ENCODE results near the gene PTPRE.

Gene PTPRE

DNA sequence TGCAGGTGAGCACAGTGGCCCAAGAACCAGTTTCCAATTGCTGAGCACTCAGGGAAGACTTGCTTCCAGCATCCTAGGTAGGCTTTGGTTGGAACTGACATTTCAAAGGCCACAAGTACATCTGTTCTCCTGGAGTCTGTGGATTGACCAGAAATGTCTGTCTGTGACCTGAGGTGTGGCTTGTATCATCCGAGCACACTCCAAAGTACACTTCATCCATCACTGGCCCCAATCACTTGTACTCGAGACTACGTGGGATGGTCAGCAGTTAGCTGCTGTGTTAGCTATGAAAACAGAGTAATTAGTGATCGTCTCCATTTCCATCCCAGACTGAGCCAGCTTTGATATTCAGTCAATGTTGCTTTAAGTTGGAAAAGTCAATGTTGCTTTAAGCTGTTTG is 174.3 kb downstream of the PTPRE start:
- no peak overlapping the region for H3K4me3 ChIP-seq (ENCODE audit: low read depth, low read length)
- in situ Hi-C loops (cut with HindIII; ENCODE audit: low sequenced_read_pairs) = no loop called here
- DNase-seq (ENCODE audit: low read depth) = no peak
- TF ChIP-seq, protein P1, sequence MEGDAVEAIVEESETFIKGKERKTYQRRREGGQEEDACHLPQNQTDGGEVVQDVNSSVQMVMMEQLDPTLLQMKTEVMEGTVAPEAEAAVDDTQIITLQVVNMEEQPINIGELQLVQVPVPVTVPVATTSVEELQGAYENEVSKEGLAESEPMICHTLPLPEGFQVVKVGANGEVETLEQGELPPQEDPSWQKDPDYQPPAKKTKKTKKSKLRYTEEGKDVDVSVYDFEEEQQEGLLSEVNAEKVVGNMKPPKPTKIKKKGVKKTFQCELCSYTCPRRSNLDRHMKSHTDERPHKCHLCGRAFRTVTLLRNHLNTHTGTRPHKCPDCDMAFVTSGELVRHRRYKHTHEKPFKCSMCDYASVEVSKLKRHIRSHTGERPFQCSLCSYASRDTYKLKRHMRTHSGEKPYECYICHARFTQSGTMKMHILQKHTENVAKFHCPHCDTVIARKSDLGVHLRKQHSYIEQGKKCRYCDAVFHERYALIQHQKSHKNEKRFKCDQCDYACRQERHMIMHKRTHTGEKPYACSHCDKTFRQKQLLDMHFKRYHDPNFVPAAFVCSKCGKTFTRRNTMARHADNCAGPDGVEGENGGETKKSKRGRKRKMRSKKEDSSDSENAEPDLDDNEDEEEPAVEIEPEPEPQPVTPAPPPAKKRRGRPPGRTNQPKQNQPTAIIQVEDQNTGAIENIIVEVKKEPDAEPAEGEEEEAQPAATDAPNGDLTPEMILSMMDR (IDR thresholded peaks at IDR 0.05; ENCODE audit: low read depth, low read length, missing control alignments) = no peak

DNA sequence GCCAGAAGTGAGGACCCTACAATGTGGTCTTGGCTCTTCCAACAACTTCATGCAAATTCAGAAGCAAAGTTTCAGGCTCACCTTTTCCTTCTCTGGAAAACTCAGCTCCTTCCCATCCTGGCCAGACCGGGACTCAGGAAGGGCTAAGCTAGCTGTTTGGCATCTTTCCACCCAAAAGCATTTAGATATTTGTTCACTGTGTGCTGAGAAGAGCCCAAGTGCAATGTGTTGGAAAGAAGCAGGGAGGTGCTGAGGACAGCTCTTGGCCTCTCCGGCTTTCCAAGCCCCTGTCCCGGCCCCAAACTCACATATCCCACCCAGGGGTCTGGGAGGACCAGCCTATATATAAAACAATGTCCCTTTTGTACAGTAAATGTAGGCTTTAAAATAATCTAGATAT is 174.8 kb downstream of the PTPRE start:
- TF ChIP-seq, protein P1 (IDR thresholded peaks at IDR 0.05; ENCODE audit: low read depth, low read length, missing control alignments) = no peak
- no peak for DNase-seq (ENCODE audit: low read depth)
- H3K4me3 ChIP-seq (ENCODE audit: low read depth, low read length) = no peak overlapping the region
- in situ Hi-C loops (cut with HindIII; ENCODE audit: low sequenced_read_pairs) = no loop called here

DNA sequence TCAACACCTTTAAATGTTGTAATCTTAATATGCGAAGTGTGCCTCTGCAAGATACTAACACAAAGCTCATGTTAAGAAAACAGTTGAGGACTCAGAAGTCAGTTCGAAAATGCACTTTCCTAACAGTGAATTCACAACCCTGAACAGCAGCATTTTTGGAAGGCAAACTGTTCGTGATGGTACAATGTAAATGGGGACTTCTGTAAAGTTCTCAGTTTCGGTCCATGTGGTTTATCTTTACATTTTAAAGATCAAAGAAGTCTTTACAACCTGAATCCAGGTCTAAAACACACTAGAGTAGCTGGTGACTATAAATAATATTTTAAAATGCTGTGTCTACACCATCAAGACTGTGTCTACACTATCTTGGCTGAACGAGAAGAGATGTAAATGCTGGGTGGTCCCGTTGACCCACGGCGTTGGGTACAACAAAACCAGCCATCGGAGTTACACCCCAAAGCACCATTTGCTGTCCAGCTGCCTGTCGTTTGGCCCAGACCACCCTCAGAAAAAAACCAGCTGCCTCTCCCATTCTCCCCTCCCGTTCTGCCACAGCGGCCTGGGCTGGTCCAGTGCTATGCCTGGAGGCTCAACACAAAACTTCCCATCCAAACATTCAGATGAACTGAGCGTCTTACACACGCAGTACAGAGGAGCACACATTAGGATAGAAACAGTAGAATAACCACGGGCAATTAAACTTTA is 176.4 kb downstream of the PTPRE start:
- TF ChIP-seq, protein P1 (IDR thresholded peaks at IDR 0.05; ENCODE audit: low read depth, low read length, missing control alignments) = no peak
- no peak for DNase-seq (ENCODE audit: low read depth)
- in situ Hi-C loops (cut with HindIII; ENCODE audit: low sequenced_read_pairs) = no loop called here
- H3K4me3 ChIP-seq (ENCODE audit: low read depth, low read length) = no peak overlapping the region

DNA sequence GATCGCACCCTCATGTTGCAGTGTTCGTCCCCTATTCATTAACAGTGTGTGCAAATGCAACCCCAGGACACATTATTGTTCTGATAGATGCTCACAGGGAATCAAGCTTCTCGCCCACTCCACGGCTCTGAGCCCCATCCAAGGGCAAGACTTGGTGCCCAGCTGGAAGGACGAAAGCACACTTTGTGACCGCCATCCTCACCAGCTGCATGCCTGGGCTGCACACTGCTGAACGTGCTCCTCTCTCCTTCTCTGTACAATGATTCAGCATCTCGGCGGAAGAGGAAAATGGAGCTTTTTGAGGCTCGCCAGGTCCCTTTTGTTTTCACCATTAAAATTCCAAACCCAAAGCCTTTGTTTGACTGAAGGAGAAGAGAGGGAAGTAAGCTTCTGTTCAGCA is 177.5 kb downstream of the PTPRE start:
- TF ChIP-seq, protein P1 (IDR thresholded peaks at IDR 0.05; ENCODE audit: low read depth, low read length, missing control alignments) = no peak
- DNase-seq (ENCODE audit: low read depth) = no peak
- no peak overlapping the region for H3K4me3 ChIP-seq (ENCODE audit: low read depth, low read length)
- in situ Hi-C loops (cut with HindIII; ENCODE audit: low sequenced_read_pairs) = no loop called here

DNA sequence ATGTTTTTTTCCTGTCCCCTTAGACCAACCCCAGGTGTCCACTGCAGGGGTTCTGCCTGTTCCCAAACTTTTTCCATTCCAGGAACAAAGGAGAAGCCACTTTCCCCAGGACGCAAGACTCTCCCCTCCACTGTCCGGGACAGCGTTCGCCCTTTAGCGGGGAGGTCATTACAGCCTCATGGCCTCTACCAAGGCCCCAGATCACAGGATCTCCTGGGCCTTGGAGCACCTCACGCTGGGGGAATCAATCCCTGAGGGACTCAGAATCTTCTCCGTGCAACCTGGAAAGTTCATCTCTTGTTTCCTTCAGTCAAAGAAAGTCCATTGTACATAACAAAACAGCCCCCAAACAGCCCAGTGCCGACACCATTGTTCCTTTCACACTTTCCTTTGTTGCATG is 178.1 kb downstream of the PTPRE start:
- H3K4me3 ChIP-seq (ENCODE audit: low read depth, low read length) = no peak overlapping the region
- TF ChIP-seq, protein P1 (IDR thresholded peaks at IDR 0.05; ENCODE audit: low read depth, low read length, missing control alignments) = no peak
- in situ Hi-C loops (cut with HindIII; ENCODE audit: low sequenced_read_pairs) = no loop called here
- no peak for DNase-seq (ENCODE audit: low read depth)

DNA sequence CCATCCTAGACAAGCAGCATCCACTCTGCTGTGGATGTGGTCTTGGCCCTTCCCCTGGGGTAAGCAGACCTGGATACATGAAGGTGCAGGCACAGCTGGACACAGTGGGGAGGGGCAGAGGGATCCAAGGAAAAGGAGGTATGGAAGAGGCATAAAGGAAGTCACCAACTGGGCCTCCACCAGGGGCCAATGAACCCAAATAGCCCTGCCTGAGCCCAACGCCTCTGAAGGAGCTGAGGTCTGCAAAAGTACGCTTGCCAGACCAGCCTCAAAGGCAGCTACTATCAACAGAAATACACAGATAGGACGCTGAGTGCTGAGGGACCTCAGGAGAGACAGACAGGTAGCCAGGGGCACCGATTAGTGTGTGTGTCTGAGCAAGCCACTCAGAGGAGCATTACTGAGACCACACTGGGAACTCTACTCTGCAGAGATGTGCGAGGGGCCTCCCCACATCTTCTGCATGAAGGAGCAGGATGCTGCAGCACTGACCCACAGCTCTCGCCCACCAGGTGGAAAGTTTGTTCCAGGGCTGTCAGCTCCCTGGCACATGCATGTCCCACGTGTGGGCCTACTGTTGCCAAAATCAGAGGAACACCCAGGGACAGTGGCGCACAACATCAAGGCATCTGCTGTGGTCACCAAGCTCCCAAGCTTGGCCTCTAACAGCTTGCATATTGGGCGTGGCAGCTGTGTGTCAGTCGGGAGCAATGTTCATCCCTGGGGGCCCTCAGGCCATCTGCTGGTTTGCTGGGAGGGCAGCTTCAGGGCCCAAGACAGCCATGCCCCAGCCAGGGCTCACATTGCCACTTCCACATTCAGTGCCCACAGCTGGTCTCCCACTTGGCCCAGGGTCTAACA is 179.3 kb downstream of the PTPRE start:
- no peak overlapping the region for H3K4me3 ChIP-seq (ENCODE audit: low read depth, low read length)
- TF ChIP-seq, protein P1 (IDR thresholded peaks at IDR 0.05; ENCODE audit: low read depth, low read length, missing control alignments) = no peak
- no peak for DNase-seq (ENCODE audit: low read depth)
- in situ Hi-C loops (cut with HindIII; ENCODE audit: low sequenced_read_pairs) = no loop called here
